Left ventricle myocardium superior (tissue), 1 donor: ENCODE results near the gene EXT2. TPM values are rescaled to one million over a fixed set of nuclear protein-coding genes. Genes with fewer than 3 reads are reported as not detected.

Experiments used
- ATAC-seq: fragments of 200-7000 bp; cut with Tn5 transposase; one replicate; pipeline ENCODE4 v1.9.1; 2020; ENCODE audit warnings: mild to moderate bottlenecking, moderate library complexity
- DNase-seq: peaks from one replicate; pipeline ENCODE4 v3.0.0-alpha.2; 2020
- intact Hi-C: fragments of 100-400 bp; cut with micrococcal nuclease; formaldehyde crosslinking; loops from one replicate; pipeline ENCODE4 v1.11.0; 2022
- total RNA-seq: library from RNA; stranded (reverse); fragmentation: NEBNext Ultra II Directional; extraction: Animal tissue kit (Norgen Biotek cat#: 25700); gene quantifications from one replicate; pipeline ENCODE4 v1.2.1, GENCODE V29; 2021
- donor health status: DM: no; HTN: yes; CAD: no; lungs with severe emphysema.

EXT2 gene
- total RNA-seq, 1 donor from 2014 or later: 27.2 TPM

GRCh38 chr11:44125598-44125997 lies 30.1 kb downstream of the EXT2 start:
- ATAC-seq (peak; percentile 72), DNase-seq (no peak)
- intact Hi-C loops: no loop called here

- ATAC-seq (no peak), DNase-seq (no peak)
- intact Hi-C loops: no loop called here
Observed at GRCh38 chr11:44126304-44126703, 30.8 kb downstream of the EXT2 start.

GRCh38 chr11:44127130-44127529 lies 31.7 kb downstream of the EXT2 start:
- ATAC-seq (no peak), DNase-seq (no peak)
- intact Hi-C loops: no loop called here

GRCh38 chr11:44128729-44129128 lies 33.3 kb downstream of the EXT2 start:
- intact Hi-C loops: no loop called here
- ATAC-seq (no peak), DNase-seq (no peak)

GRCh38 chr11:44130751-44131150 lies 35.3 kb downstream of the EXT2 start:
- peak; percentile 67 for ATAC-seq
- DNase-seq: peak; percentile 28
- intact Hi-C loops: no loop called here

GRCh38 chr11:44133335-44133946 lies 38.0 kb downstream of the EXT2 start:
- intact Hi-C loops: no loop called here
- DNase-seq (no peak), ATAC-seq (peak; percentile 60)

- intact Hi-C loops: no loop called here
- DNase-seq (no peak), ATAC-seq (no peak)
Observed at GRCh38 chr11:44134625-44135024, 39.1 kb downstream of the EXT2 start.

- DNase-seq (no peak), ATAC-seq (no peak)
- intact Hi-C loops: no loop called here
Observed at GRCh38 chr11:44136176-44136945, 40.9 kb downstream of the EXT2 start.

GRCh38 chr11:44137057-44137456 lies 41.6 kb downstream of the EXT2 start:
- DNase-seq (no peak), ATAC-seq (no peak)
- intact Hi-C loops: no loop called here

GRCh38 chr11:44138286-44138685 lies 42.8 kb downstream of the EXT2 start:
- DNase-seq (no peak), ATAC-seq (no peak)
- intact Hi-C loops: no loop called here

- intact Hi-C loops: no loop called here
- DNase-seq (no peak), ATAC-seq (no peak)
Observed at GRCh38 chr11:44138980-44139379, 43.5 kb downstream of the EXT2 start.

- intact Hi-C loops: no loop called here
- peak; percentile 85 for ATAC-seq
- no peak for DNase-seq
Observed at GRCh38 chr11:44139565-44140330, 44.3 kb downstream of the EXT2 start.

GRCh38 chr11:44140372-44140771 lies 44.9 kb downstream of the EXT2 start:
- no peak for ATAC-seq
- intact Hi-C loops: no loop called here
- no peak for DNase-seq

GRCh38 chr11:44140805-44141204 lies 45.3 kb downstream of the EXT2 start:
- ATAC-seq (no peak), DNase-seq (no peak)
- intact Hi-C loops: no loop called here

GRCh38 chr11:44143987-44144909 lies 48.8 kb downstream of the EXT2 start:
- ATAC-seq: peak; percentile 15
- intact Hi-C loops: no loop called here

GRCh38 chr11:44145011-44145775 lies 49.7 kb downstream of the EXT2 start:
- DNase-seq: no peak
- intact Hi-C loops: no loop called here
- ATAC-seq: no peak

More at GRCh38 chr11:44143987-44144909, 48.8 kb downstream of the EXT2 start:
- no peak for DNase-seq

- intact Hi-C loops: no loop called here
- ATAC-seq: no peak
- no peak for DNase-seq
Observed at GRCh38 chr11:44146931-44147330, 51.5 kb downstream of the EXT2 start.

GRCh38 chr11:44147751-44148150 lies 52.3 kb downstream of the EXT2 start:
- ATAC-seq: peak; percentile 67
- no peak for DNase-seq
- intact Hi-C loops: no loop called here
